Glomerular endothelial cell (primary cell): ENCODE measurements around the gene B4GALT1. TPM values are rescaled to one million over a fixed set of nuclear protein-coding genes. Genes with fewer than 3 reads are reported as not detected.
"Not testable (repeated sequence)": the region's sequence is repeated elsewhere in the genome, so short reads cannot be mapped to it uniquely, and the experiment has no call there.

ENCODE experiments used
- DNase-seq: peaks from one replicate; pipeline ENCODE4 v3.0.0-alpha.2; 2011; ENCODE audit warnings: low read depth, low spot score; ENCODE audit errors: extremely low read depth
- total RNA-seq: library from RNA; depleted of rRNA; stranded (reverse); fragments of >200 nt; gene quantifications from 2 replicates; pipeline ENCODE4 v1.2.3, GENCODE V29; 2015

B4GALT1 gene
- total RNA-seq, 1 donor from 2014 or later = 71.0 TPM

DNA sequence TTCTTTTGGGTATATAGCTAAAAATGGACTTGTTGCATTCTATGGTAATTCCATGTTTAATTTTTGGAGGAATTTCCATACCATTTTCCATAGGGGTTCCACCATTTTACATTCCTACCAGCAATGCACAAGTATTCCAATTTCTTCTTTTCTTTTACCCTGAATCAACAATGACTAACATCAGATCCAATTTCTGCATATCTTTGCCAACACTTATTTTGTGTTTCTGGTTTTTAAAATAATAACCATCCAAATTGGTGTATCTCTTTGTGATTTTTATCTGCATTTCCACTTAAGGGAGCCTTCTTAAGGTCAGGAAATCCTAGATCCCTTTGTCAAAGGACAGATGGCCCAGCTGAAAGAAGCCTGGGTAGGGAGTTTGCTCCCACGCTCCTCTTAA lies 61.2 kb downstream of the B4GALT1 start:
- DNase-seq = no peak

DNA sequence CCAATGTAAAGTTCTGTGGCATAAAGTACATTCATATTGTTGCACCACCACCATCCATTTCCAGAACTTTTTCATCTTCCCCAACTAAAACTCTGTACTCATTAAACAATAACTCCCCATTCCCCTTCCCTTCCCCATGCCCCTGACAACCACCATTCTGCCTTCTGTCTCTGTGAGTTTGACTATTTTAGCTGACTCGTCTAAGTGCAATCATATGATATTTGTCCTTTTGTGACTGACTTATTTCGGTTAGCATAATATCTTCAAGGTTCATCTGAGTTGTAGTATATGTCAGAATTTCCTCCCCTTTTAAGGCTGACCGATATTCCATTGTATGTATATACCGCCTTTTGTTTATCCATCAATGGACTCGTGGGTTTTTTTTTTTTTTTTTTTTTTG lies 61.6 kb downstream of the B4GALT1 start:
- DNase-seq = no peak

DNA sequence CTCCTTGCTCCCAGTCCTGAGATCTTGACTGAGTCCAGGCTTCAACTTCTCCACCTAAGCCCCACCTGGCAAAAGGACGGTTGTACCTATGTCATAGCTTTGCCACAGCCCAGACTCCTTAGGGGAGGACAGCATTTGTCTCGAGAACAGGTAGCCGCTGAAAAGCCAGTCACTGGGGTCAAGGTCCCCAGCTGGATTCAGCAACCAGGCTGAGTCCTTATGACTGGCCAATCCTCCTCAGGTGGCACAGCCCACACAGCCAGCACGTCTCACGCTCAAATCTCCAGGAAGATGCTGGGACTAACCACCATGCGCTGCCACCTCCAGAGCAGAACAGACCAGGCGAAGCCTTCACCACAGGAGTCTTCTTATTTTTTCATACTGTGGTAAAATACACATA lies 62.7 kb downstream of the B4GALT1 start:
- no peak for DNase-seq

DNA sequence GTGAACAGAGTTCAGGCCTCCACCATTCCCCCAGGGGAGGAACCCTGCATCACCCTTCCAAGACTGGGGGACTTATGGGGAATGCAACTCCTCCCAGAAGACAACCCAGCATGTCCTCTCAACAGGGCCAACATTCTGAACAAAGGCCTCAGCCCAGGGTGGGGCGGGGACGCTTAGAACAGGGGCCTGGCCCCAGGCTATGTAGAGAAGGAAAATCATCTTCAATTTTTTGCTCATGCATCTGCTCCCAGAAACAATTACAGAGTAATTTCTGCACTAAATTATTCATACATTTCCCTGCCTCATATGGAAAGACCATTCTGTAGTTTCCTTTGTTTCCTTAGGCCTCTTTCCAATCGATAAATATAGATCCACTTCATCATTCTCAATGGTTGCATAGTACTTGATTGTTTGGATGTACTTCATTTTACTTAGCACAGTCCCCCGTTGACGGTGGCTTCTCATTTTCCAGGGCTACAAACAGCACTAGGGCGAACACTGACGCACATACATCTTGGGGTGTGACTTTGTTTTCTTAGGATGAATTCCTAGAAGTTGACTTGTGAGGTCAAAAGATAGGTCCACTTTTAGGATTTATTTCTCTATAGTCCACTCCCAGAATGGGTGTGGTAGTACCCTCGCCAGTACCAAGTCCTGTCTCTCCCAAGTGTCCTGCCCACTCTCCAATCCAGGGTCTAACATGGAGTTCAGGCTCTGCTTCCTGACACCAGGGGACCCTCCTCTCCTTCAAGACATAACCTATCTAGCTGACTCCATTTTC lies 63.4 kb downstream of the B4GALT1 start:
- no peak for DNase-seq

DNA sequence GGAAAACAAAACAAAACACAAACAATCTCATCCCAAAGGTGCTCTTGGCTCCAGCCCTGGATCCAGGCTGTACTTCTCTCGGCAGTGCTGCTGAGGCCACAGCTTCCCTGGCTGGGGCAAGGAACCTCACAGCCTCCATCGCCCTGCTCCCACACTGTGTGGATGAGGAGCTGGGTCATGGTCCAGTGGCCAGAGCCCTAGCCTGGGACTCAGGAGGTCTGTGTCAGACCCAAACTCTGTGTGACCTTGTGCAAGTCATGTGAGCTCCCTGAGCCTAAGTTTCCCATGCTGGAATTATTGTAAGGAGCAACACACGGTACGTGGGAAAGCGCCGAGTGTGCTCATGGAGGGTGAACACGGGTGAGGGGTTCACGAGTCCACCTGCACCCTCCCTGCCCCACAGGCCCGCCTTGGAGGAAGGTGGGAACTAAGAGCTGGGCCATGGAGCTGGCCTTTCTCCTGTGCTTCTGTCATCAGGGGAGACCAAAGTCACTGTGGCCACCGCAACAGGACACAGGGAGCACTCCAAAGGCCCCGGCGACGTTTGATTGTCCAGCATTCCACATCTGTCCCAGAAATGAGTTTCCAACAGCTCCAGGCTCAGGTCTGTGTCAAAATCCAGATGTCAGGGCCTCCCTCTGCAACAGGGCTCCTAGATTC lies 64.5 kb downstream of the B4GALT1 start:
- no peak for DNase-seq

DNA sequence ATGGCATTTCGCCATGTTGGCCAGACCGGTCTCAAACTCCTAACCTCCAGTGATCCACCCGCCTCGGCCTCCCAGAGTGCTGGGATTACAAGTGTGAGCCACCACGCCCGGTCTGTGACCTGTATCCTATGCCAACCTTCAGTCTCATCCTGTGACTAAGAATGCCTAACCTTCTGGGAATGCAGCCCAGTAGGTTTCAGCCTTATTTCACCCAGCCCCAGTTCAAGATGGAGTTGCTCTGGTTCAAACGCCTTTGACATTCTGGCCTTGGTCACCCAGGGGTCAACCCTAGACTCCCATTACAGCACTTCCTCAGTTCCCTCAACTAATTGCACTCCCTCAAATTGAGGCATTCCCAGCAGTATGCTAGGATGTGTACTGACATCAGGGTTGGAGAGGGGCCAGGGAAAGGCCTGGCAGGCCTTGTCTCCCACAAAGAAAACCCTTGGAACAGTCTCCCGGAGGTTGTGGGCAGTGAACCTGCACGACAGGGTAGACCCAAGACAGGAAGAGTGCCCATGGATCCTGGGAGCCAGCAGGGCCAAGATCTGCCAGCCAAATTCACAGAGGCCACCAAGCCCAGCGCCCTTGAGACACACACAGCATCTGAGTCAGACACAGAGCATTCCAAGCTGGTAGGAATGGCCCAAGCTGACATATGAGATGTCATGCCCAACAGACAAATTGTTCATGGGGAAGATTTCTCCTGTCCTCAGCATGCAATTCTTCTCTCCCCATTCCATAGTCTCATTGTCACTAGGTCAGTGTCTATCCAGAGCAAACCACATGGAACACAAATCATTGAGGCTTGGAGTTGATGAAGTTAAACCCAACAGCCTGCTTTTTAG lies 65.8 kb downstream of the B4GALT1 start:
- DNase-seq = no peak

DNA sequence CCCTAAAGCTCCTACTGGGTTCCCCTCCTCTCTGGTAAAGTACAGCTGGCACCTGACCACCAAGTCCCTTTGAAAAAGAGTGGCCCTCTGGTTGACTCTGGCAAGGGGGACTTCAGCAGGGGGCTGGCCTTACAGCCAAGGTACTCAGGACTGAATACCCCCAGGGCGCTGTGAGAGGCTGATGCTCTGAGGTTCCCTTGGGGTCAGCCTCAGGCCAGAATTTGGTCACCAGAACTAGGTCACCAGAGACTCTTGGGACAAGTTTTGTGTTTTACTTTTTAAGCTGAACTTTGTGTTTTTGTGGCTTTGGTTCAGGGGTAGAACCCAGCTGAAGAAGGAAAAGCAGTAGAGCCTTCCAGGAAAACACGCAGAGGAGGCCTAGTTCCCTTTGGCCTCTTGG lies 67.4 kb downstream of the B4GALT1 start:
- no peak for DNase-seq

DNA sequence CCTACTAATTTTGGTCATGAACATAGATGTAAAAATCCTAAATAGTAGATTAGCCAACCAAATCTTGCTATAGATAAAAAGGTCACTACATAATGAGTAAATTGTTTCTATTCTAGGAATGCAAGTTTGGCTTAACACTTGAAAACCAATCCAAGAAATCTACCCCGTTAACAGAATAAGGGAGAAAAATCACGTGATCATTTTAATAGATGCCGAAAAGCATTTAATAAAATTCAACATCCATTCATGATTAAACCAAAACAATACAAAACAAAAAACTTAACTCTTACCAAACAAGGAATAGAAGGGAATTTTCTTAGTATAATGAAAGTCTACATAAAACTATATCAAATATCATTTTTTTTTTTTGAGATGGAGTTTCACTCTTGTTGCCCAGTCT lies 69.9 kb downstream of the B4GALT1 start:
- DNase-seq = no peak

DNA sequence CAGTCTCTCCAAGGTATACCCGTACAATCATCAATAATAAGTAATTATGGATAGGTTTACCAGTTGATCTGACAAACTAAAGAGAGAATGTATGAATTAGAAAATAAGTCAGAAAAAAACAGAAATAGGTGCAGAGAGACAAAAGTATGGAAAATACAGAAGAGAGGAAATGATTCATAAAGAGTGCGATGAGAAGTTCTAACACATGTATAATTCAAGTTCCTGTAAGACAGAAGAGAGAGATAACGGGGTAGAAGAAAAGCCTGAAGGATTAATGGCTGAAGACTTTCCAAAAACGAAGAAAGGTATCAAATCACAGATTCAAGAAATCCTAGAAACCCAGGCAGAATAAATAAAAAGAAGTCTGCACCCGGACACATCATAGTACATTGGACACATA lies 74.5 kb downstream of the B4GALT1 start:
- DNase-seq = no peak

DNA sequence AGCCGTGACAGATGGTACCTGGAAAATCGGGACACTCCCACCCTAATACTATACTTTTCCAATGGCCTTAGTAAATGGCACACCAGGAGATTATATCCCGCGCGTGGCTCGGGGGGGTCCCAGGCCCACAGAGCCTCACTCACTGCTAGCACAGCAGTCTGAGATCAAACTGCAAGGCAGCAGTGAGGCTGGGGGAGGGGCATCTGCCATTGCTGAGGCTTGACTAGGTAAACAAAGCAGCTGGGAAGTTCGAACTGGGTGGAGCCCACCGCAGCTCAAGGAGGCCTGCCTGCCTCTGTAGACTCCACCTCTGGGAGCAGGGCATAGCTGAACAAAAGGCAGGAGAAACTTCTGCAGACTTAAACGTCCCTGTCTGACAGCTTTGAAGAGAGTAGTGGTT lies 81.5 kb downstream of the B4GALT1 start:
- DNase-seq = not testable (repeated sequence)

DNA sequence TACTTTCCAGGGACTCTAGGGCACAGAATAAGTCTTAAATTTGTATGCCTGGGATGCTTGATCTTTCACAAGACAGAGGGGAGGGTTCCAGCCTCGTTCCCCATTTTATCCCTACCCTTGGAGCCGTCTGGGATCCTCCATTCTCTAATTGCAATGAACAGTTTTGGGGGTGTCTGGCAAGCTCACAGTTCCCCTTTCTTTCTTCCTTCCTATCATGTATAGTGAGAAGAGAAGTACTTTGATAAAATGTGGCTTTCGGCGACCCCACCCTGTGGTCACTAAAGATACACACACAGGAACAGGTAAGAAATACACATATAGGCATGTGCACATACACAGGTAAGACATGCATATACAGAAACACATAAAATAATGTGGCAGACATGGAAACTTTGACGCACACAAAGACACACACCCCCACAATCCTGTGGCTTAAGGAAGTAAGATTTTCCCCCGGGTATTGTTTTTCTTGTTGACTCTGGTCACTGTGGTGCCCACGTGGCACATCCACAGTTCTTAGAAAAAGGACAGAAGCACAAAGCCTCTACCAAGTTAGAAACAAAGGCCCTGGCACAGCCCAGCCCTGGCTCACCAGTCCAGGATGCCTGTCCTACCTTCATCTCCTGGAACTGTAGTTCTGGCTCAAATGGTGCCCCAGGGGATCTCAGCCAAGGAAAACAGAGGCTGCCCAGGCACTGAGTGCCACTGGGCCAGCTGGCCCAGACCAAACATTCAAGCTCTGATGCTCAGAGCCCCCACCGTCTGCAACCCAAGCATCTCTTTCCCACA lies 84.4 kb downstream of the B4GALT1 start:
- DNase-seq = no peak

DNA sequence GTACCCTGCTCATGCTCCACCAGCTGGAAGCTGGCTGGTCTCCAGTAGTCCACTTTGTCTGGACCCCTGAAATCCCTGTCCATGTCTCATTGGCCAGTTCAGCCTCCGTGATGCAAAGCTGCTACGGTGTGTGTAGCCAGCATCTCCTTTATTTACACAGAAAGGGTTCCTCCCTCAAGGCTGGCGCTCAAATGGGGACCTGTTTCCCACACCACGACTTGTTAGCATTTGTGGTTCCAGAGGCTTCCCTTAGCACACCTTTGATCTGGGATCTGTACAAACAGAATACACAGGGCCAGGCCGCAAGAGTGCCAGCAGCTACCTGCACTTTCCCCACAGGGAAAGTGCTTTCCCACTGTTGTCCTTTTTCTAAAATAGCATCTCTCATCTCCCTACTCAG lies 85.0 kb downstream of the B4GALT1 start:
- DNase-seq = no peak

DNA sequence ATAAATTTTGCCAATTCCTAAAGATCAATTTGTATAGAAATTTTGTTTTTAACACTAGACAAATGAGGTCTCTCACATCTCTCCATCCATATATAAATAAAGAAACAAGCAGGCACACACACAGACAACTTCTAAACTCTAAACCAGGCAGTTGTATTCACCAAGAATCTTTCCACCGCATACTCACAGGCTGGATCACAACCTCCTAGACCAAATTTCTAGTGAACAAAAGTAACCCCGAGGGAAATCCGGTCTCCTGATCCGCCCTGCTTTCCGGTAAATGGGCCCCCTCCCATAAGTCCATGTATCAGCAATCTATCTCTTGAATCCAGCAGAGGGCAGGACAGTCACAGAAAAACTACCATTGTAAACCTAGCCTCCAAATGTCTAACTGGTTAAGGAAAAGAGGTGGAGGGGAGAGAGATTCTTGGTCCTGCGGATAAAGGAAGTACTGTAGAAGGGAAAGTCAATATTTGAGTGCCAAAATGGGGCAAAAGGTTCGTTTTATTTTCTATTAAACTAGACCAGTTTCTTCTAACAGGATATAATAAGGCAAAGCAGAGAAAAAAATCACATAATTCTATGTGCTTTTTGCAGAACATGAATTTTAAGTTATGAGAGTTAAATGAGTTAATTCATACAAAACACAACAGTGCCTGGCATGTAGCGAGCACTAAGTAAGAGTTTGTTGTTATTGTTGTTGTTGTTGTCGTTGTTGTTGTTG lies 85.8 kb downstream of the B4GALT1 start:
- DNase-seq = peak; percentile 90

DNA sequence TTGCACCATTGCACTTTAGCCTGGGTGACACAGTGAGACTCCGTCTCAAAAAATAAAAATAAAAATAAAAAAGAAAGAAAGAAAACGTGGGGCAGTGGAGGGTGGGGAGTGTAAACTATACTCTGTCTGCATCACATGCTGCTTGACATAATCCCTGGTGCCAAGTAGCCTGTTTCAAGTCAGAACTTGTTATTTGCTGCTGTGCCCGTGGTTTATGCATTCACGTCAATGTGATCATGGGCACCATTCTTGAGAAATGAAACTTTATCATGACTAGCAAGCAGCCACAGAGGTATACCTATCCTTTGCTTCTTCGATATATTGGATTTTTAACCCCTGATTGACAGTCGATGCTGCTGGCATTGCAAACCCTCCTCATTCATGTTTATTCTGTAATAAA lies 86.6 kb downstream of the B4GALT1 start:
- no peak for DNase-seq

DNA sequence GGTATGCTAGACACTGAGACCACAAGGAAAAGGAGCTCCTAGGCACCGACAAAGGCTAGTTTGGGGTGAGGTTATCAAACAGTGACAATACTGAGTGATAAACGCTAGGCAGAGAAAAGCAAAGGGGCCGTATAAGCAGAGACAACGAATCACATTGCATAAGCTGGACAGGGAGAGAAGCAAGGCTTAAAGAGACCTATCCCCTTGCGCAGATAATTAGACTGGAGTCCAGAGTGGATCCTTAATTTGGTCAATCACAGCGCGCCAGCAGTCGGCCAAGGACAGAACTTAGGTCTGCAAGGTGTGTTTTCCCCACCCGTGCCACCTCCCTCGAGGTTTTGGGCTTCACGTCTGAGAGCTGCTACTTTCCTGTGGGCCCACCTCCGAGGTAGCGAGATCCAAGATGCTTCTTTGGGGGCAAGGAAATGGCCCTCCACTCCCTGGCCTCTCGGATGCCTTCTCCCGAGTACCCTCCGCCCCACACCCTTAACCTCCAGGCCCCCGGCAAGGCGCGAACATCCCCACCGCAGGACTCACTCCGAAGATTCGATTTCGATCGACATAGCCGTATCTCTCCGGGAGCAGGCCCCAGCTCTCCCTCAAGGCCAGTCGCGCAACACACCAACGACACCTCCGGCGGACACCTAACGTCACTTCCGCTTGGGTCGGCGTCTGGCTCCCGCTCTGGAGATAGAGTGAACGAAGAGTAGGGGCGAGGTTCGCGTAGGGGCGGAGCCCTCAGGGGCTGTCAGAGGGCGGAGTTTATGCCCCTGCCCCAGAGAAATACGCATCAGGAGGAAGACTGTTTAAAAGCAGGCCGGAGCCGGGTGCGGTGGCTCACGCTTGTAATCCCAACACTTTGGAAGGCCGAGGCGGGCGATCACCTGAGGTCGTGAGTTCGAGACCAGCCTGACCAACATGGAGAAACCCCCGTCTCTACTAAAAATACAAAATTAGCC lies 90.8 kb downstream of the B4GALT1 start, which contains the start of gene SMU1:
TSS of gene SMU1 (minus strand) at position 629 of the 959 bp plus-strand sequence. CDS start at position 563, 66 bp downstream.
- peak; percentile 85 for DNase-seq

DNA sequence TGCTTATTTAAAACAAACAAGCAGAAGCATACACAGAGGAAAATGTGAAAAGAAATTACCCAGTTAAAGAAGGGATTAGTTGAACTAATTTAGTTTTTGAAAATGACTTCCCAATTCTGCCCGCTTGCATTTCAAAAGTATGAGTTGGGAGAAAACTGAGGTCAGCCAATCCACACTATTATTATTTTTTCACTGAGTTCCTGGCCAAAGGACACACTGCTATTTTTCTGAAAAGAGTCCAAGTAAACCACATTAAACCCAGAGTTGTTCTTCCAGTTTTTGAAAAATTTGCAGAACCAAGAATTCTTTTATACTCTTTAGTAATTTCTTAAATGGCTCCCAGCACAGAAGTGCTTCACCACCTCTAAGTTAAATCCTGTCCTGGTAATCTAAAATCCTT lies 98.1 kb downstream of the B4GALT1 start:
- DNase-seq = no peak

DNA sequence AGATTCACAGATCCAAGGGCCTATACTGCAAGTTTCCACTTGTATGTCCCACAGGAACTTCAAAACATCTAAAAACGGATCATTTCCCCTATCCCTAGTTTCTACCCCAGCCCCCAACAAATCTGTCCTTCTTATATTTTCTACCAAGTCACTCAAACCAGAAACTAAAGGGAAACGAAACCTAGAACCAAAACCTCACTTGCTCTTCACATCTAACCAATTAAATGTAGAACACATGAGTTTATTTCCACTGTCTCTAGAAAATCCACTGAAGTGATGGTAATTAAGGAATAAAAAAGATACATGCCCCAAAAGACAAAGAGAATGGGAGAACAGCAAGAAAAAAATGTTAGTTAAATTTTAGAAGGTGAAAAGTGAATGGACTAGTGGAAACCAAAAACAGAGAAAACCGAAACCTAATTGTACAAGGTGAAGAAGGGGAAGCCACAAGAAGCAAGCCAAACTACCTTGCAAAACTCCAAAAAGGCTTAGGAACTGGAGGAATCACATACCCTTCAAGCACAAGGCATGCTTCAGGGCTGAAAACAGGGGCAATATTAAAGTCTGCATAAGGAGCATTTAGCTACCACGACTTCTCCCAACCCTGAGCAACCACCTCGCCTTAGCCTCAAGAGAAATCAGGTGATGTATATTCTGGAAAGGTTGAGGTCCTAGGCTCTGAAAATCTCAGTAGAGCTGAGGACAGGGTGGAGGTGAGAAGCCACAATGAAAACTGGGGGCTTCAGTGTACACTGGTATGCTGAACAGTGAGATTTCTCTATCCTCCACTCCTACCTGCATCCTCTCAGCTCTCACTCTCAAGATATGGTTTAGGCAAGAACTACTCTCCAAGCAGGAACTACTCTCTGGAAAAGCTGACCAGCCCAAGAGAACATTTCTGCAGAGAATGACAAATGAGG lies 101.7 kb downstream of the B4GALT1 start:
- DNase-seq = no peak
